Fibroblast of gingiva (primary cell): ENCODE measurements around the gene MECR.
"Not testable (repeated sequence)": the region's sequence is repeated elsewhere in the genome, so short reads cannot be mapped to it uniquely, and the experiment has no call there.

ENCODE experiments used
- DNase-seq: peaks from one replicate; pipeline ENCODE4 v3.0.0-alpha.2; 2011; ENCODE audit warnings: low read depth

The MECR gene

GRCh38 chr1:29235955-29236711 lies 5.4 kb upstream of the MECR start, which contains the start of gene PTPRU:
Gene PTPRU (plus strand): TSS chr1:29236522. CDS start chr1:29236645, 123 bp downstream.
- DNase-seq = peak; percentile 57

GRCh38 chr1:29234881-29235280 lies 4.1 kb upstream of the MECR start:
- not testable (repeated sequence) for DNase-seq

- DNase-seq = no peak
Observed at GRCh38 chr1:29234471-29234870, 3.7 kb upstream of the MECR start.

GRCh38 chr1:29233693-29234092 lies 3.0 kb upstream of the MECR start:
- DNase-seq = no peak

- no peak for DNase-seq
Observed at GRCh38 chr1:29232387-29232786, 1.7 kb upstream of the MECR start.

- no peak for DNase-seq
Observed at GRCh38 chr1:29230204-29230552, 556 bp downstream of the MECR start.

GRCh38 chr1:29227511-29227910 lies 3.2 kb downstream of the MECR start:
- no peak for DNase-seq

- no peak for DNase-seq
Observed at GRCh38 chr1:29225361-29225760, 5.4 kb downstream of the MECR start.

- no peak for DNase-seq
Observed at GRCh38 chr1:29224356-29224837, 6.3 kb downstream of the MECR start.

- no peak for DNase-seq
Observed at GRCh38 chr1:29223521-29223920, 7.2 kb downstream of the MECR start.

GRCh38 chr1:29222686-29223085 lies 8.0 kb downstream of the MECR start:
- DNase-seq = no peak

GRCh38 chr1:29222260-29222659 lies 8.5 kb downstream of the MECR start:
- DNase-seq = not testable (repeated sequence)

GRCh38 chr1:29221296-29221695 lies 9.4 kb downstream of the MECR start:
- no peak for DNase-seq

- DNase-seq = peak; percentile 63
Observed at GRCh38 chr1:29218223-29218622, 12.5 kb downstream of the MECR start.

GRCh38 chr1:29217633-29218032 lies 13.1 kb downstream of the MECR start:
- DNase-seq = no peak

GRCh38 chr1:29213055-29213454 lies 17.7 kb downstream of the MECR start:
- DNase-seq = no peak

GRCh38 chr1:29211086-29212030 lies 19.4 kb downstream of the MECR start:
- peak; percentile 79 for DNase-seq

GRCh38 chr1:29210278-29211085 lies 20.3 kb downstream of the MECR start:
- no peak for DNase-seq

GRCh38 chr1:29209173-29209572 lies 21.6 kb downstream of the MECR start:
- DNase-seq = no peak

GRCh38 chr1:29208442-29208841 lies 22.3 kb downstream of the MECR start:
- DNase-seq = no peak

GRCh38 chr1:29202584-29203340 lies 28.0 kb downstream of the MECR start:
- DNase-seq = peak; percentile 95
